ENCODE measurements around the gene SGF29. TPM values are rescaled to one million over a fixed set of nuclear protein-coding genes. Genes with fewer than 3 reads are reported as not detected.

SGF29 gene
- polyA plus RNA-seq, 2 of the 4 experiments (the other 2 are of a cell fraction), result 3.3 to 19.3 TPM

DNA sequence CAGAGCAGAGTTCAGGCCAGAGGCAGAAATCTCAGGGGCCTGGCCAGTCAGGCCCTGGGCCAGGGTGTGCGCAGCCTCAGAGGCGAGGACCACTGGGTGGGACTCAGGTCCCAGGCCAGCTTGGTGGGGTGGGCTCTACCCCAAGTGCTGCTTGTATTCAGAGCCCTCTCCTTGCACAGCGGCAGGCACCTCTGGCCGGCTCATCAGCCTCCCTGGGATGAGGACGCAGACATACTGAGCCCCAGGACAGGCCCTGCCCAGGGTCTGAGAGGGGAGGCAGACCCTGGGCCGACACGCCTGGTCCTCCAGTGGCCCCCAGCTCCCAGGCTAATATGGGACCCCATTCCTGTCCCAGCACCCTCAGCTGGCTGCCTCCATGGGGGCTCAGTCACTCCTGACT lies 39.5 kb upstream of the SGF29 start:
- ChIA-PET POLR2A (no interaction called here), CTCF (interaction anchor here (0.9 to 1.2 kb wide), 2 partner anchors 76 to 193 kb away, joined by 3 read pairs; no protein-coding TSS in a partner anchor)
- ATAC-seq (peak; percentile 50), FAIRE-seq (no peak), DNase-seq (ENCODE audit: low read depth in 1 of 2, low spot score in 1 of 2) (no peak)
- Histone ChIP-seq H3K9me3 (no peaks in the 10 kb centered on the region), H3K4me2 (no peak overlapping the region), H3K4me1 (0 out of 3 replicates have a peak, but pooled peaks cover 3% of the 10 kb centered on the region), H3K27ac (0 out of 6 replicates have a peak overlapping the region, but pooled peaks of 1 of the 2 experiments have one; percentile 34), H3K4me3 (no peak overlapping the region)
- WGBS (ENCODE audit: missing lambda C conversion rate), result 91% methylated on average over 5 of the region's 7 CpGs
- TF ChIP-seq MYC (IDR thresholded peaks at IDR 0.05; ENCODE audit: borderline replicate concordance, low read length) (no peak), RFX5 (IDR thresholded peaks at IDR 0.05) (no peak), HOXA7 (CRISPR knock-in tag; IDR thresholded peaks at IDR 0.05) (no peak), ZSCAN20 (CRISPR knock-in tag; IDR thresholded peaks at IDR 0.05) (no peak), HDAC2 (IDR thresholded peaks at IDR 0.05) (no peak), ZNF302 (CRISPR knock-in tag; IDR thresholded peaks at IDR 0.05) (no peak)

DNA sequence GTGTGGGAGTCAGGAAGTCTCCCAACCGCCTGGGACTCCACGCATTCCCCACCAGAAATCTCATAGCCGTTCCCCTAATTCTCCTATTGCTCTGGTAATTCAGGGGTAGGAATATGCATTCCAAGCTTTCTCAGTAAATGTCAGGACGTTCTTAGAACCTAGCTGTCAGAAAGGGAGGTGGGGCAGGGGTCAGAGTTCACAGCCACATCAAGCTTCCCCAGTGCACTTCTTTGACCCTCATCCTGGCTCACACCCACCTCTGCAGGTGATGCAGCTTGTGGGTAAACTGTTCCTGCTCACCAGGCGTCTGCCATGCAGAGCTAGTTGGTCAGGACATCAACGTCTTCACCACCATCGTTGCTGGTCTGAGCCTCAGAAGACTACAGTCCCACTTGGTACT lies 33.0 kb upstream of the SGF29 start:
- DNase-seq (ENCODE audit: low read depth in 1 of 2, low spot score in 1 of 2) (no peak), FAIRE-seq (no peak), ATAC-seq (no peak)
- H3K4me1 ChIP-seq, result peaks cover 8% of the 10 kb centered on the region; the same call in 1 of the 3 replicates
- H3K4me3 ChIP-seq, result no peak overlapping the region
- H3K9me3 ChIP-seq, result no peaks in the 10 kb centered on the region
- ChIA-PET CTCF (interaction anchor here (0.6 to 2.3 kb wide), 5 partner anchors 7 to 243 kb away, joined by 3 to 8 read pairs (median 3); no protein-coding TSS in a partner anchor), POLR2A (no interaction called here)
- H3K27ac ChIP-seq, result no peak overlapping the region
- WGBS (ENCODE audit: missing lambda C conversion rate), result 79% methylated on average over 7 of the region's 7 CpGs
- TF ChIP-seq ZFP36 (IDR thresholded peaks at IDR 0.05; ENCODE audit: borderline replicate concordance, partially characterized antibody) (no peak), GATA3 (IDR thresholded peaks at IDR 0.05; ENCODE audit: borderline replicate concordance) (no peak), ZNF302 (CRISPR knock-in tag; IDR thresholded peaks at IDR 0.05) (no peak), MYC (IDR thresholded peaks at IDR 0.05; ENCODE audit: borderline replicate concordance, low read length) (no peak), KDM1A (IDR thresholded peaks at IDR 0.05; ENCODE audit: low read depth) (no peak), CHD2 (IDR thresholded peaks at IDR 0.05; ENCODE audit: low read length, partially characterized antibody) (no peak), EHF (CRISPR knock-in tag; IDR thresholded peaks at IDR 0.05) (no peak), SREBF2 (IDR thresholded peaks at IDR 0.05) (no peak), TFCP2L1 (CRISPR knock-in tag; IDR thresholded peaks at IDR 0.05) (no peak), HDAC2 (IDR thresholded peaks at IDR 0.05) (no peak), EP300 (IDR thresholded peaks at IDR 0.05) (no peak), CEBPB (IDR thresholded peaks at IDR 0.05) (no peak), FOXS1 (CRISPR knock-in tag; IDR thresholded peaks at IDR 0.05) (no peak), RNF2 (IDR thresholded peaks at IDR 0.05; ENCODE audit: borderline replicate concordance, low read depth) (no peak), PHF8 (IDR thresholded peaks at IDR 0.05; ENCODE audit: borderline replicate concordance, low read depth) (no peak), ZSCAN20 (CRISPR knock-in tag; IDR thresholded peaks at IDR 0.05) (no peak), POLR2AphosphoS2 (conservative IDR thresholded peaks at IDR 0.05; ENCODE audit: low read length) (no peak)
- TF ChIP-seq, protein P1, sequence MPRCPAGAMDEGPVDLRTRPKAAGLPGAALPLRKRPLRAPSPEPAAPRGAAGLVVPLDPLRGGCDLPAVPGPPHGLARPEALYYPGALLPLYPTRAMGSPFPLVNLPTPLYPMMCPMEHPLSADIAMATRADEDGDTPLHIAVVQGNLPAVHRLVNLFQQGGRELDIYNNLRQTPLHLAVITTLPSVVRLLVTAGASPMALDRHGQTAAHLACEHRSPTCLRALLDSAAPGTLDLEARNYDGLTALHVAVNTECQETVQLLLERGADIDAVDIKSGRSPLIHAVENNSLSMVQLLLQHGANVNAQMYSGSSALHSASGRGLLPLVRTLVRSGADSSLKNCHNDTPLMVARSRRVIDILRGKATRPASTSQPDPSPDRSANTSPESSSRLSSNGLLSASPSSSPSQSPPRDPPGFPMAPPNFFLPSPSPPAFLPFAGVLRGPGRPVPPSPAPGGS (IDR thresholded peaks at IDR 0.05), result no peak
- TF ChIP-seq, protein P2, sequence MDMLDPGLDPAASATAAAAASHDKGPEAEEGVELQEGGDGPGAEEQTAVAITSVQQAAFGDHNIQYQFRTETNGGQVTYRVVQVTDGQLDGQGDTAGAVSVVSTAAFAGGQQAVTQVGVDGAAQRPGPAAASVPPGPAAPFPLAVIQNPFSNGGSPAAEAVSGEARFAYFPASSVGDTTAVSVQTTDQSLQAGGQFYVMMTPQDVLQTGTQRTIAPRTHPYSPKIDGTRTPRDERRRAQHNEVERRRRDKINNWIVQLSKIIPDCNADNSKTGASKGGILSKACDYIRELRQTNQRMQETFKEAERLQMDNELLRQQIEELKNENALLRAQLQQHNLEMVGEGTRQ (IDR thresholded peaks at IDR 0.05), result no peak
- TF ChIP-seq, protein P3, sequence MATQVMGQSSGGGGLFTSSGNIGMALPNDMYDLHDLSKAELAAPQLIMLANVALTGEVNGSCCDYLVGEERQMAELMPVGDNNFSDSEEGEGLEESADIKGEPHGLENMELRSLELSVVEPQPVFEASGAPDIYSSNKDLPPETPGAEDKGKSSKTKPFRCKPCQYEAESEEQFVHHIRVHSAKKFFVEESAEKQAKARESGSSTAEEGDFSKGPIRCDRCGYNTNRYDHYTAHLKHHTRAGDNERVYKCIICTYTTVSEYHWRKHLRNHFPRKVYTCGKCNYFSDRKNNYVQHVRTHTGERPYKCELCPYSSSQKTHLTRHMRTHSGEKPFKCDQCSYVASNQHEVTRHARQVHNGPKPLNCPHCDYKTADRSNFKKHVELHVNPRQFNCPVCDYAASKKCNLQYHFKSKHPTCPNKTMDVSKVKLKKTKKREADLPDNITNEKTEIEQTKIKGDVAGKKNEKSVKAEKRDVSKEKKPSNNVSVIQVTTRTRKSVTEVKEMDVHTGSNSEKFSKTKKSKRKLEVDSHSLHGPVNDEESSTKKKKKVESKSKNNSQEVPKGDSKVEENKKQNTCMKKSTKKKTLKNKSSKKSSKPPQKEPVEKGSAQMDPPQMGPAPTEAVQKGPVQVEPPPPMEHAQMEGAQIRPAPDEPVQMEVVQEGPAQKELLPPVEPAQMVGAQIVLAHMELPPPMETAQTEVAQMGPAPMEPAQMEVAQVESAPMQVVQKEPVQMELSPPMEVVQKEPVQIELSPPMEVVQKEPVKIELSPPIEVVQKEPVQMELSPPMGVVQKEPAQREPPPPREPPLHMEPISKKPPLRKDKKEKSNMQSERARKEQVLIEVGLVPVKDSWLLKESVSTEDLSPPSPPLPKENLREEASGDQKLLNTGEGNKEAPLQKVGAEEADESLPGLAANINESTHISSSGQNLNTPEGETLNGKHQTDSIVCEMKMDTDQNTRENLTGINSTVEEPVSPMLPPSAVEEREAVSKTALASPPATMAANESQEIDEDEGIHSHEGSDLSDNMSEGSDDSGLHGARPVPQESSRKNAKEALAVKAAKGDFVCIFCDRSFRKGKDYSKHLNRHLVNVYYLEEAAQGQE (IDR thresholded peaks at IDR 0.05), result no peak
- no peak overlapping the region for H3K4me2 ChIP-seq

Data from A549 (cell line).